ENCODE measurements around the gene FZR1. TPM values are rescaled to one million over a fixed set of nuclear protein-coding genes. Genes with fewer than 3 reads are reported as not detected.

The FZR1 gene
- polyA plus RNA-seq, 2 of the 4 experiments (the other 2 are of a cell fraction): 13.9 to 18.1 TPM

- TF ChIP-seq RAD21 (conservative IDR thresholded peaks at IDR 0.05 in 1 of 2, IDR thresholded peaks at IDR 0.05 in 1 of 2): peak; percentile 65 to 70
- TF ChIP-seq POLR2AphosphoS2 (conservative IDR thresholded peaks at IDR 0.05; ENCODE audit: low read length): no peak
- no peak for TF ChIP-seq RARB (CRISPR knock-in tag; IDR thresholded peaks at IDR 0.05)
- no peak for TF ChIP-seq KDM1A (IDR thresholded peaks at IDR 0.05; ENCODE audit: low read depth)
- TF ChIP-seq PBX3 (IDR thresholded peaks at IDR 0.05): no peak
- no peak for TF ChIP-seq ATOH8 (CRISPR knock-in tag; IDR thresholded peaks at IDR 0.05; ENCODE audit: low read depth)
- no peak for TF ChIP-seq HOXB13 (CRISPR knock-in tag; IDR thresholded peaks at IDR 0.05; ENCODE audit: low read depth)
- TF ChIP-seq HDAC2 (IDR thresholded peaks at IDR 0.05): no peak
These were observed 38.9 kb downstream of the FZR1 start (continued) for GRCh38 chr19:3544742-3545668.

- H3K4me1 ChIP-seq: no peaks in the 10 kb centered on the region
- peak; percentile 2 to 14; a peak in 2 of 6 replicates for ATAC-seq
- TF ChIP-seq CBX2 (IDR thresholded peaks at IDR 0.05; ENCODE audit: borderline replicate concordance, low read depth) (no peak), JUN (IDR thresholded peaks at IDR 0.05) (no peak), FOSB (CRISPR knock-in tag; IDR thresholded peaks at IDR 0.05) (no peak), POLR2AphosphoS2 (conservative IDR thresholded peaks at IDR 0.05; ENCODE audit: low read length) (no peak), SMC3 (IDR thresholded peaks at IDR 0.05) (no peak), RARB (CRISPR knock-in tag; IDR thresholded peaks at IDR 0.05) (no peak), ZSCAN20 (CRISPR knock-in tag; IDR thresholded peaks at IDR 0.05) (no peak), RCOR1 (IDR thresholded peaks at IDR 0.05; ENCODE audit: low read depth, low read length) (no peak), NR3C1 (IDR thresholded peaks at IDR 0.05) (no peak), PHF8 (IDR thresholded peaks at IDR 0.05; ENCODE audit: borderline replicate concordance, low read depth) (no peak), HES2 (IDR thresholded peaks at IDR 0.05) (no peak), BHLHE40 (IDR thresholded peaks at IDR 0.05; ENCODE audit: low read depth, low read length) (no peak), MAZ (IDR thresholded peaks at IDR 0.05; ENCODE audit: borderline replicate concordance, low read depth, low read length) (no peak), EP300 (IDR thresholded peaks at IDR 0.05) (no peak), RAD21 (conservative IDR thresholded peaks at IDR 0.05 in 1 of 2, IDR thresholded peaks at IDR 0.05 in 1 of 2) (no peak)
- H3K27ac ChIP-seq: no peak overlapping the region; a peak in 1 of 6 replicates
- ChIA-PET POLR2A (interaction anchor here (0.9 to 1.2 kb wide), 2 partner anchors 12 to 28 kb away, joined by 3 to 4 read pairs; no protein-coding TSS in a partner anchor), CTCF (interaction anchor here (1.0 to 6.6 kb wide), 27 partner anchors 11 to 228 kb away, joined by 3 to 100 read pairs (median 6); partner anchors contain the start of genes CACTIN, GIPC3, HMG20B and MFSD12)
- no peak overlapping the region for H3K4me3 ChIP-seq
- FAIRE-seq: no peak
- H3K4me2 ChIP-seq: no peak overlapping the region
- DNase-seq (ENCODE audit: low read depth in 1 of 2, low spot score in 1 of 2): no peak
- H3K9me3 ChIP-seq: no peaks in the 10 kb centered on the region
- WGBS (ENCODE audit: missing lambda C conversion rate): 87% methylated on average over 10 of the region's 10 CpGs
These were observed 39.5 kb downstream of the FZR1 start for GRCh38 chr19:3545669-3546034.

GRCh38 chr19:3546119-3546518 is 40.0 kb downstream of the FZR1 start:
- ChIA-PET CTCF (interaction anchor here (0.8 to 6.6 kb wide), 19 partner anchors 10 to 241 kb away, joined by 3 to 100 read pairs (median 6); partner anchors contain the start of genes GIPC3, HMG20B and MFSD12), POLR2A (interaction anchor here (1.2 kb wide), 1 partner anchor 28 kb away, joined by 4 read pairs; no protein-coding TSS in a partner anchor)
- no peaks in the 10 kb centered on the region for H3K9me3 ChIP-seq
- no peak overlapping the region for H3K4me2 ChIP-seq
- H3K4me1 ChIP-seq: no peaks in the 10 kb centered on the region
- DNase-seq (ENCODE audit: low read depth in 1 of 2, low spot score in 1 of 2) (no peak), ATAC-seq (no peak), FAIRE-seq (no peak)
- no peak overlapping the region for H3K27ac ChIP-seq
- H3K4me3 ChIP-seq: no peak overlapping the region
- WGBS (ENCODE audit: missing lambda C conversion rate): 97% methylated on average over 12 of the region's 23 CpGs
- TF ChIP-seq MYC (IDR thresholded peaks at IDR 0.05; ENCODE audit: borderline replicate concordance, low read length) (no peak), NR3C1 (IDR thresholded peaks at IDR 0.05) (no peak), USF2 (IDR thresholded peaks at IDR 0.05) (no peak), TFCP2L1 (CRISPR knock-in tag; IDR thresholded peaks at IDR 0.05) (no peak), RNF2 (IDR thresholded peaks at IDR 0.05; ENCODE audit: borderline replicate concordance, low read depth) (no peak), CBX2 (IDR thresholded peaks at IDR 0.05; ENCODE audit: borderline replicate concordance, low read depth) (no peak), SREBF2 (IDR thresholded peaks at IDR 0.05) (no peak)

Measured in A549 (cell line).